ENCODE measurements around the gene GPATCH1.

GRCh38 chr19:33159893-33160292 lies 78.9 kb downstream of the GPATCH1 start:
- TF ChIP-seq, protein P1, sequence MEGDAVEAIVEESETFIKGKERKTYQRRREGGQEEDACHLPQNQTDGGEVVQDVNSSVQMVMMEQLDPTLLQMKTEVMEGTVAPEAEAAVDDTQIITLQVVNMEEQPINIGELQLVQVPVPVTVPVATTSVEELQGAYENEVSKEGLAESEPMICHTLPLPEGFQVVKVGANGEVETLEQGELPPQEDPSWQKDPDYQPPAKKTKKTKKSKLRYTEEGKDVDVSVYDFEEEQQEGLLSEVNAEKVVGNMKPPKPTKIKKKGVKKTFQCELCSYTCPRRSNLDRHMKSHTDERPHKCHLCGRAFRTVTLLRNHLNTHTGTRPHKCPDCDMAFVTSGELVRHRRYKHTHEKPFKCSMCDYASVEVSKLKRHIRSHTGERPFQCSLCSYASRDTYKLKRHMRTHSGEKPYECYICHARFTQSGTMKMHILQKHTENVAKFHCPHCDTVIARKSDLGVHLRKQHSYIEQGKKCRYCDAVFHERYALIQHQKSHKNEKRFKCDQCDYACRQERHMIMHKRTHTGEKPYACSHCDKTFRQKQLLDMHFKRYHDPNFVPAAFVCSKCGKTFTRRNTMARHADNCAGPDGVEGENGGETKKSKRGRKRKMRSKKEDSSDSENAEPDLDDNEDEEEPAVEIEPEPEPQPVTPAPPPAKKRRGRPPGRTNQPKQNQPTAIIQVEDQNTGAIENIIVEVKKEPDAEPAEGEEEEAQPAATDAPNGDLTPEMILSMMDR (IDR thresholded peaks at IDR 0.05) = no peak
- TF ChIP-seq POLR2A (IDR thresholded peaks at IDR 0.05) = no peak

Measured in uterus (tissue), 2 donors.